ENCODE measurements around the gene STAT4.

The STAT4 gene

GRCh38 chr2:191048073-191048472 lies 102.7 kb downstream of the STAT4 start:
- in situ Hi-C loops (cut with MboI; ENCODE audit: low sequenced_read_pairs), result no loop called here

GRCh38 chr2:191045141-191045540 lies 105.7 kb downstream of the STAT4 start:
- in situ Hi-C loops (cut with MboI; ENCODE audit: low sequenced_read_pairs), result no loop called here

GRCh38 chr2:191043438-191043837 lies 107.4 kb downstream of the STAT4 start:
- in situ Hi-C loops (cut with MboI; ENCODE audit: low sequenced_read_pairs), result no loop called here

- in situ Hi-C loops (cut with MboI; ENCODE audit: low sequenced_read_pairs), result no loop called here
These were observed 109.2 kb downstream of the STAT4 start for GRCh38 chr2:191041418-191042161.

- in situ Hi-C loops (cut with MboI; ENCODE audit: low sequenced_read_pairs), result no loop called here
These were observed 111.2 kb downstream of the STAT4 start for GRCh38 chr2:191039616-191040015.

GRCh38 chr2:191038741-191039140 lies 112.1 kb downstream of the STAT4 start:
- in situ Hi-C loops (cut with MboI; ENCODE audit: low sequenced_read_pairs), result no loop called here

- in situ Hi-C loops (cut with MboI; ENCODE audit: low sequenced_read_pairs), result no loop called here
These were observed 112.5 kb downstream of the STAT4 start for GRCh38 chr2:191038241-191038725.

GRCh38 chr2:191037351-191037750 lies 113.4 kb downstream of the STAT4 start:
- in situ Hi-C loops (cut with MboI; ENCODE audit: low sequenced_read_pairs), result no loop called here

GRCh38 chr2:191036363-191036762 lies 114.4 kb downstream of the STAT4 start:
- in situ Hi-C loops (cut with MboI; ENCODE audit: low sequenced_read_pairs), result no loop called here

- in situ Hi-C loops (cut with MboI; ENCODE audit: low sequenced_read_pairs), result no loop called here
These were observed 118.0 kb downstream of the STAT4 start for GRCh38 chr2:191032588-191033429.

GRCh38 chr2:191031256-191031655 lies 119.5 kb downstream of the STAT4 start:
- in situ Hi-C loops (cut with MboI; ENCODE audit: low sequenced_read_pairs), result no loop called here

- in situ Hi-C loops (cut with MboI; ENCODE audit: low sequenced_read_pairs), result no loop called here
These were observed 120.2 kb downstream of the STAT4 start for GRCh38 chr2:191030521-191031154.

- in situ Hi-C loops (cut with MboI; ENCODE audit: low sequenced_read_pairs), result no loop called here
These were observed 121.4 kb downstream of the STAT4 start for GRCh38 chr2:191029280-191029950.

GRCh38 chr2:191026377-191026776 lies 124.4 kb downstream of the STAT4 start:
- in situ Hi-C loops (cut with MboI; ENCODE audit: low sequenced_read_pairs), result no loop called here

- in situ Hi-C loops (cut with MboI; ENCODE audit: low sequenced_read_pairs), result no loop called here
These were observed 125.7 kb downstream of the STAT4 start for GRCh38 chr2:191025135-191025534.

- in situ Hi-C loops (cut with MboI; ENCODE audit: low sequenced_read_pairs), result no loop called here
These were observed 127.5 kb downstream of the STAT4 start for GRCh38 chr2:191023235-191023679.

GRCh38 chr2:191020742-191021381 lies 129.9 kb downstream of the STAT4 start:
- in situ Hi-C loops (cut with MboI; ENCODE audit: low sequenced_read_pairs), result no loop called here

- in situ Hi-C loops (cut with MboI; ENCODE audit: low sequenced_read_pairs), result no loop called here
These were observed 130.5 kb downstream of the STAT4 start for GRCh38 chr2:191020221-191020741.

GRCh38 chr2:191019376-191019775 lies 131.4 kb downstream of the STAT4 start:
- in situ Hi-C loops (cut with MboI; ENCODE audit: low sequenced_read_pairs), result no loop called here

GRCh38 chr2:191018643-191019119 lies 132.1 kb downstream of the STAT4 start:
- in situ Hi-C loops (cut with MboI; ENCODE audit: low sequenced_read_pairs), result no loop called here
